Epidermal melanocyte (primary cell): ENCODE data around the gene ZNF37A.
"Not testable (repeated sequence)": the region's sequence is repeated elsewhere in the genome, so short reads cannot be mapped to it uniquely, and the experiment has no call there.

Experiments
- DNase-seq: peaks from one replicate; pipeline ENCODE4 v3.0.0; 2011; ENCODE audit warnings: low spot score; ENCODE audit not compliant: insufficient read length

ZNF37A gene

GRCh38 chr10:38147686-38148085, 53.5 kb downstream of the ZNF37A start:
- DNase-seq: peak; percentile 20

GRCh38 chr10:38150891-38151463, 56.8 kb downstream of the ZNF37A start:
- not testable (repeated sequence) for DNase-seq

DNA sequence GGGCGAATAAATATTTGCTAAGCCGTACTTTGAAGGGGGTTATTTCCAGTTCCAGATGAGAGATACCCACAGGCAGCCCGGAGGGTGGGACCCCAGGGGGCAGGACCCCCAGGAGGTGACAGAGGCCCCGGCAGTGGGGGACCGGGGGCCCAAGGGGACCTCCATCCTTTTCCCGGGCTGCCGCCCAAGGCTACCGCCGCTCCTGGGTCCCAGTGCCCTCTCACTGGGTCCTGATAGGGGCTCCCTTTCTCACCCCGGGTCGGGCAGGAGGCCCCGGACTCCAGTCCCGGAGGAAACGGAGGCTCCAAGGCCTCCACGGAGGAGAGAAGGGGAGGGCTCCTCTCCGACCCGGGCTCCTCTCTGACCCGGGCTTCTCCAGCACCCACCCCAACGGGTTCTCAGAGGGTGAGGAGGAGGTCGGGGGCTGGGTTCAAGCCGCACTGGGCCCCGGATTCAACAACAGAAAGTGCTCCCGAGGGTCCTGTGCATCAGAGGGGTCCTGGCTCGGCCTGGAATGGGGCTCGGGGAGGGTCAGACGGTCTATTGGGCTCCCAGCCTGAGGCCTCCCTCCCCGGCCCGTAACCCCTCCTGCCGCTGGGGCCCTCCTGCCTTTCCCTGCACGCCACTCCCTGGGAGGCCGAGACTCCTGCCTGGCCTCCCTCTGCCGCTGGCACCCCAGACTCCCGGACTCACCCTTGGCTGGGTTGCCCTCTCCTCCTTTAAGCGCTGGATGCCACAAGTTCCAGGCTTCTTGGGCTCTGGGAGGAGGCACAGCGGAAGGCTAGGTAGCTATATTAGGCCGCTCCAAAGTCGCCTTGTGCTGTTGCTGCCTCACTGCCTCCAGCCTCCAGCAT, 62.5 kb downstream of the ZNF37A start:
- no peak for DNase-seq

GRCh38 chr10:38157270-38157685, 63.1 kb downstream of the ZNF37A start:
- no peak for DNase-seq

GRCh38 chr10:38159004-38159403, 64.9 kb downstream of the ZNF37A start:
- DNase-seq: no peak

DNA sequence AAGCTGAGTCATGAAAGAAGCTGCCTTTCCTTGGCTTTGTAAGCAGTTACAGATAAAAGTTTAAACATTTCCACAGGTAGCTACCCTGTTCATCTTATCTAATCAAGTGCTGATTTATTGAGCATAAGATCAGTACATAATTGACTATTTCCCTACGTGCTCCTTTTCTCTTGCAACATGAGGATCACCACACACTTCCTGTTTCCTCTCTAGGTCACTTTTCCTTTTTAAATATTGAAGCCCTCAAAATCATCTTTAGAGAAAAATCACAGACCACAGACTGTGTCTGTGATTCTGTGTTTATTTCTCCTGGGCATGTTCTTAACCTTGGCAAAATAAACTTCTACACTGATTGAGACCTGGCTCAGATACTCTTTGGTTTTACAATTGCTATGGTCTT, 69.5 kb downstream of the ZNF37A start:
- DNase-seq: no peak

DNA sequence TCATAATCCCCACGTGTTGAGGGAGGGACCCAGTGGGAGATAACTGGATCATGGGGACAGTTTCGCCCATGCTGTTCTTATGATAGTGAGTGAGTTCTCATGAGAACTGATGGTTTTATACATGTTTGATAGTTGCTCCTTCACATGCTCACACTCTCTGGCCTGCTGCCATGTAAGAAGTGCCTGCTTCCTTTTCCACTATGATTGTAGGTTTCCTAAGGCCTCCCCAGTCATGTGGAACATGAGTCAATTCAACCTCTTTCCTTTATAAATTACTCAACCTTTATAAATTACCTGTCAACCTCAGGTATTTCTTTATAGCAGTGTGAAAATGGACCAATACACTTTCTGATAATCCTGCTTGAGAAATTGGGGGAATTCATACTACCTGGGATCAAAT, 80.2 kb downstream of the ZNF37A start:
- DNase-seq: no peak

DNA sequence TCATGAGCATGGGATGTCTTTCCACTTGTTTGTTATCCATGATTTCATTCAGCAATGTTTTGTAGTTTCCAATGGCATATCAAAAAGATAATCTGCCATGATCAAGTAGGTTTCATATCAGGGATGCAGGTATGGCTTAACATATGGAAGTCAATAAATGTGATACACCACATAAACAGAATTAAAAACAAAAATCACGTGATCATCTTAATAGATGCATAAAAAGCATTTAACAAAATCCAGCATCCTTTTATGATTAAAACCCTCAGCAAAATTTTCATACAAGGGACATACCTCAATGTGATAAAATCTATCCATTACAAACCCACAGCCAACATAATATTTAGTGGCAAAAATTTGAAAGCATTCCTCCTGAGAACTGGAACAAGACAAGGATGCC, 90.3 kb downstream of the ZNF37A start:
- no peak for DNase-seq
